Progenitor cell of endocrine pancreas (in vitro differentiated cells): ENCODE results near the gene GALNS. TPM values are rescaled to one million over a fixed set of nuclear protein-coding genes. Genes with fewer than 3 reads are reported as not detected.

Source experiments
- DNase-seq: peaks from one replicate; pipeline ENCODE4 v3.0.0; 2021; ENCODE audit warnings: low spot score; ENCODE audit not compliant: unreplicated experiment
- H3K27ac Mint-ChIP-seq: 2 replicates; pipeline ENCODE4 v1.8.0; 2021; ENCODE audit warnings: mild to moderate bottlenecking, moderate library complexity, mixed read lengths
- H3K27me3 Mint-ChIP-seq: 2 replicates; pipeline ENCODE4 v1.8.0; 2021; ENCODE audit warnings: mixed read lengths
- H3K36me3 Mint-ChIP-seq: 2 replicates; pipeline ENCODE4 v1.8.0; 2022; ENCODE audit warnings: mixed read lengths; ENCODE audit not compliant: insufficient read depth
- H3K4me1 Mint-ChIP-seq: 2 replicates; pipeline ENCODE4 v1.8.0; 2021; ENCODE audit warnings: low read depth, mixed read lengths
- H3K4me3 Mint-ChIP-seq: 2 replicates; pipeline ENCODE4 v1.8.0; 2021; ENCODE audit warnings: low read depth, mild to moderate bottlenecking, moderate library complexity, mixed read lengths
- H3K9me3 Mint-ChIP-seq: 2 replicates; pipeline ENCODE4 v1.8.0; 2021; ENCODE audit warnings: low read depth, mixed read lengths
- total RNA-seq: library from RNA; stranded (reverse); gene quantifications from 2 replicates; pipeline ENCODE4 v1.2.1, GENCODE V29; 2021
- TF ChIP-seq, protein P1 (sequence below): fragments of 200-600 bp; sonication (generic); IDR thresholded peaks from one replicate; pipeline ENCODE4 v1.5.0; 2021; ENCODE audit warnings: antibody characterized with exemption, mild to moderate bottlenecking; ENCODE audit not compliant: unreplicated experiment

The GALNS gene
- total RNA-seq, 1 donor from 2014 or later, result 32.7 TPM

DNA sequence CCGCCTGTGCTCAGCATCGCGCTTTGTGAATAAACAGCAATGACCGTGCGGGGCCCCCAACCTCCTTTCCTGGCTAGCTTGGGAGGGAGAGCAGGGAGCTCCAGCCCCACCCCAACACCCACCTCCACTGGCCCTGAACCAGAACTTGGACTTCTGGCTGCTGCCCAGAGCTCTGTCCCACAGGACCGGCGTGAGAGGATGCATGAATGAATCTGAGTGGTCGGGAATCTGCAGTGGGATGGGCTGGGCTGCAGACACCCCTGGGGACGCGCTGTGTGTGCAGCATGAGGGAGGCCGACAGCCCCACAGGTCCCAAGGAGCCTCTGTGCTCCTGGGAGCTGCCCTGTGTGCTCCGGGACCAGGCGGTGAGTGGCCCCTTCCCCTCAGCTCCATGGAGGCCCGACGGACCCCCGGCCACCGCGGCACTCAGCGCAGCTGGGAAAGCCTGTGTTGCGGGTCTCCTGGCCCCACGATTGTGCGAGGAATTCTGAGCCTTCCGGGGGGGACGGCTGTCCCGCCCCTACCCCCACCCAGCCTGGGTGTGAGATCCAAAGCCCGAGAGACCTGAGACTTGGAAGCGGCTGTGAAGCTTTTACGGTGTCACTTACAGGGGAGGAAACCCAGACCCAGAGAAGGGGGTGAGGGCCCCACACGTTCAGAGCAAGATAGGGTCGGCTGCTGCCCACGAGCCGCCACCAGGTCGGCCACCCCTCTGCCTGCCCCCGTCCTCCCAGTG is 77.2 kb downstream of the GALNS start:
- TF ChIP-seq, protein P1, sequence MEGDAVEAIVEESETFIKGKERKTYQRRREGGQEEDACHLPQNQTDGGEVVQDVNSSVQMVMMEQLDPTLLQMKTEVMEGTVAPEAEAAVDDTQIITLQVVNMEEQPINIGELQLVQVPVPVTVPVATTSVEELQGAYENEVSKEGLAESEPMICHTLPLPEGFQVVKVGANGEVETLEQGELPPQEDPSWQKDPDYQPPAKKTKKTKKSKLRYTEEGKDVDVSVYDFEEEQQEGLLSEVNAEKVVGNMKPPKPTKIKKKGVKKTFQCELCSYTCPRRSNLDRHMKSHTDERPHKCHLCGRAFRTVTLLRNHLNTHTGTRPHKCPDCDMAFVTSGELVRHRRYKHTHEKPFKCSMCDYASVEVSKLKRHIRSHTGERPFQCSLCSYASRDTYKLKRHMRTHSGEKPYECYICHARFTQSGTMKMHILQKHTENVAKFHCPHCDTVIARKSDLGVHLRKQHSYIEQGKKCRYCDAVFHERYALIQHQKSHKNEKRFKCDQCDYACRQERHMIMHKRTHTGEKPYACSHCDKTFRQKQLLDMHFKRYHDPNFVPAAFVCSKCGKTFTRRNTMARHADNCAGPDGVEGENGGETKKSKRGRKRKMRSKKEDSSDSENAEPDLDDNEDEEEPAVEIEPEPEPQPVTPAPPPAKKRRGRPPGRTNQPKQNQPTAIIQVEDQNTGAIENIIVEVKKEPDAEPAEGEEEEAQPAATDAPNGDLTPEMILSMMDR, result no peak
- no peak overlapping the region for H3K27ac Mint-ChIP-seq
- peaks cover 3% of the 10 kb centered on the region for H3K4me1 Mint-ChIP-seq
- peaks cover 23% of the 10 kb centered on the region for H3K27me3 Mint-ChIP-seq
- no peak overlapping the region for H3K4me3 Mint-ChIP-seq
- no peaks in the 10 kb centered on the region for H3K9me3 Mint-ChIP-seq
- DNase-seq, result no peak
- no peaks in the 10 kb centered on the region for H3K36me3 Mint-ChIP-seq

DNA sequence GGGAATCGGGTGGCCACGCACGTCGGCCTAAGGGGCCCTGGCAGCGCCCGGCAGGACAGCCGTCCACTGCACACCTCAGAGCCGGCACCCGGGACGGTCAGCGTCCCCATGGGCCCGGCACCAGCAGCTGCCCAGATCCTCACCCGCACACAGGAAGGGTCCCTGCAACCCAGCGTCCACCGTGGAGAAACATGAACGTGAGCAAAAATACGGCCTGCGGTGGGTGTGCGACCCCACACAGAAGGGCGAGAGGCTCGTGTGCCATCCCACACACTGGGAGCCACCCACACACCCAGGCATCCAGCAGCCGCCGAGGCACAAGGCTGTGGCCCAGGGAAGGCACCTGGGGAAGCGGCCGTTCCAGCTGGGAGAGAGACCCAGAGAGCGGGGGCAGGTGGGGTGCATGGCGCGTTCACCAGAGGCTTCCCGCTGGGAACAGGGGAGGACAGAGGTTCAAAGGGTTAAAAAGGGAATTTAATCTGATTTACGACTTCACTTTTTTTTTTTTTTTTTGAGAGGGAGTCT is 78.1 kb downstream of the GALNS start:
- H3K4me3 Mint-ChIP-seq, result no peak overlapping the region
- no peak for DNase-seq
- no peaks in the 10 kb centered on the region for H3K9me3 Mint-ChIP-seq
- TF ChIP-seq, protein P1, result no peak
- no peak overlapping the region for H3K27ac Mint-ChIP-seq
- peaks cover 22% of the 10 kb centered on the region for H3K27me3 Mint-ChIP-seq
- H3K4me1 Mint-ChIP-seq, result peaks cover 7% of the 10 kb centered on the region
- H3K36me3 Mint-ChIP-seq, result no peaks in the 10 kb centered on the region

DNA sequence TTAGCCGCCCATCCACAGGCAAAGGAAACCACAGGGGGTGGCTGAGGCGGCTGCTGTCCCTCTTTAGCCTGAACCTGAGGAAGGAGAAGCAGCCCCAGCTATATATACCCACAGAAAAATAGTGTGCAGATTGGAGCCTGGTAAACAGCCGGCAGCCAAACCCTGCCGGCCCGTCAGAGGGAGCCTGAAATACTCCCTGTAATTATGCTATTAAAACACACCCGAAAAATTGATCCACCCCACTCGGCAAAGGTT is 78.5 kb downstream of the GALNS start:
- no peak for DNase-seq
- TF ChIP-seq, protein P1, result no peak
- no peak overlapping the region for H3K27ac Mint-ChIP-seq
- H3K4me3 Mint-ChIP-seq, result no peak overlapping the region
- no peaks in the 10 kb centered on the region for H3K36me3 Mint-ChIP-seq
- no peaks in the 10 kb centered on the region for H3K9me3 Mint-ChIP-seq
- H3K27me3 Mint-ChIP-seq, result peaks cover 18% of the 10 kb centered on the region
- peaks cover 7% of the 10 kb centered on the region for H3K4me1 Mint-ChIP-seq

DNA sequence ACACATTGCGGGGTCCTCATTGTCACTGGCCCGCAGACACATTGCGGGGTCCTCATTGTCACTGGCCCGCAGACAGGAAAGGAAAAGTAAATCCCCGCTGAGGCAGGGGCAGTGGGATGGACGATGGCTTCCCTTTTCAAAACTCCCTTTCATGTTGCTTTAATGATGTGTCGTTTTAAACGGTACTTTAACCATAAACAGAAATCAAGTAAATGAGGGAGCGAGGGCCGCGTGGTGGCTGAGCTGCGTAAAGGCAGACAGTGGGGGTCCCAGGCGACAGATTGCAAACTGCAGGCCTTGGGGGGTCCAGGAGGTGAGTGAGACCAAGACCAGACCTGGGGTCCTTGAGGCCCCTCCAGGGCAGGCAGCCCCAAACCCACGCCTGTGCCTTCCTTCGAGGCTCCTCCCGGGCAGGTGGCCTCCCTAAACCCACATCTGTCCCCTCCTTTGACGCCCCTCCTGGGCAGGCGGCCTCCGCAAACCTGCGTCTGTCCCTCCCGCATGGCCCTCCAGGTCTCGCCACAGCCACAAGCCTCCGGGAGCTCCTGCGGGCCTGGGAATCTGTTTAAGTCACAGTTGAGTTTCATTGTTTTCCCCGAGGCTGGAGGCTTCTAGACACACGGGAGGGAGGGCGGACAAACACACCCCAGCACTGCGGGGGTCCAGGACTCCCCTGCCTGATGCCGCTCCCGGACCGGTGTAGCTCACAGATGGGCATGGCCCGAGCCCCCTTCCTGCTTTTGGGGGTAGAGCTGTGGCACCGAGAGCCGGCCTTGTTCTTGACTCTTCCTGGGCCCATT is 79.1 kb downstream of the GALNS start:
- Mint-ChIP-seq H3K4me1 (peaks cover 11% of the 10 kb centered on the region), H3K4me3 (no peak overlapping the region), H3K27ac (no peak overlapping the region), H3K36me3 (no peaks in the 10 kb centered on the region), H3K9me3 (no peaks in the 10 kb centered on the region), H3K27me3 (peaks cover 13% of the 10 kb centered on the region)
- no peak for DNase-seq
- TF ChIP-seq, protein P1, result no peak

DNA sequence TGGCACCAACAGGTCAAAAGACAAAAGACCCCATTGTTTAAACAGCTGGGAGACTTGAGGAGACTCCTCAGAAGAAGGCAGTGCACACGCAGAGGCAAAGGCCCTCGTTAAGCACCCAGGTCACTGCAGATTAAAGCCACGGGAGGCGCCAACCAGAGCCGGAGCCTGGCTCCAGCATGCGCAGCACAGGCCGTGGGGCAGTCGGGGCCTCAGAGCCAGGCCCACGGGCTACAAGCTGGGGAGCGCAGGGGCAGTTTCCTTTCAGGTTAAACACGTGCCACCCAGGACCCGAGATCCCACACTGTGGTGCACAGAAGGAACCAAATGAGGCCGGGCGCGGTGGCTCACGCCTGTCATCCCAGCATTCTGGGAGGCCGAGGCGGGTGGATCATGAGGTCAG is 80.9 kb downstream of the GALNS start:
- Mint-ChIP-seq H3K9me3 (no peaks in the 10 kb centered on the region), H3K27me3 (peaks cover 5% of the 10 kb centered on the region), H3K4me1 (peaks cover 15% of the 10 kb centered on the region), H3K27ac (no peak overlapping the region), H3K4me3 (no peak overlapping the region), H3K36me3 (no peaks in the 10 kb centered on the region)
- TF ChIP-seq, protein P1, result no peak
- DNase-seq, result no peak
